Measurements from ENCODE around the gene SPATA21. TPM values are rescaled to one million over a fixed set of nuclear protein-coding genes. Genes with fewer than 3 reads are reported as not detected.
A peak's percentile ranks its signal among the peaks of the same experiment; 100 is the strongest.

Gene SPATA21
- total and polyA plus RNA-seq, 2 experiments from 2014 or later: 2.6 TPM; not detected in 1

- TF ChIP-seq, protein P1, sequence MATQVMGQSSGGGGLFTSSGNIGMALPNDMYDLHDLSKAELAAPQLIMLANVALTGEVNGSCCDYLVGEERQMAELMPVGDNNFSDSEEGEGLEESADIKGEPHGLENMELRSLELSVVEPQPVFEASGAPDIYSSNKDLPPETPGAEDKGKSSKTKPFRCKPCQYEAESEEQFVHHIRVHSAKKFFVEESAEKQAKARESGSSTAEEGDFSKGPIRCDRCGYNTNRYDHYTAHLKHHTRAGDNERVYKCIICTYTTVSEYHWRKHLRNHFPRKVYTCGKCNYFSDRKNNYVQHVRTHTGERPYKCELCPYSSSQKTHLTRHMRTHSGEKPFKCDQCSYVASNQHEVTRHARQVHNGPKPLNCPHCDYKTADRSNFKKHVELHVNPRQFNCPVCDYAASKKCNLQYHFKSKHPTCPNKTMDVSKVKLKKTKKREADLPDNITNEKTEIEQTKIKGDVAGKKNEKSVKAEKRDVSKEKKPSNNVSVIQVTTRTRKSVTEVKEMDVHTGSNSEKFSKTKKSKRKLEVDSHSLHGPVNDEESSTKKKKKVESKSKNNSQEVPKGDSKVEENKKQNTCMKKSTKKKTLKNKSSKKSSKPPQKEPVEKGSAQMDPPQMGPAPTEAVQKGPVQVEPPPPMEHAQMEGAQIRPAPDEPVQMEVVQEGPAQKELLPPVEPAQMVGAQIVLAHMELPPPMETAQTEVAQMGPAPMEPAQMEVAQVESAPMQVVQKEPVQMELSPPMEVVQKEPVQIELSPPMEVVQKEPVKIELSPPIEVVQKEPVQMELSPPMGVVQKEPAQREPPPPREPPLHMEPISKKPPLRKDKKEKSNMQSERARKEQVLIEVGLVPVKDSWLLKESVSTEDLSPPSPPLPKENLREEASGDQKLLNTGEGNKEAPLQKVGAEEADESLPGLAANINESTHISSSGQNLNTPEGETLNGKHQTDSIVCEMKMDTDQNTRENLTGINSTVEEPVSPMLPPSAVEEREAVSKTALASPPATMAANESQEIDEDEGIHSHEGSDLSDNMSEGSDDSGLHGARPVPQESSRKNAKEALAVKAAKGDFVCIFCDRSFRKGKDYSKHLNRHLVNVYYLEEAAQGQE (IDR thresholded peaks at IDR 0.05; ENCODE audit: unreplicated experiment): no peak
- TF ChIP-seq EZH2 (IDR thresholded peaks at IDR 0.05; ENCODE audit: low read depth, unreplicated experiment) (no peak), ETS1 (IDR thresholded peaks at IDR 0.05) (no peak)
Measured at GRCh38 chr1:16375521-16376340, 61.5 kb downstream of the SPATA21 start (continued).

GRCh38 chr1:16374266-16374665 is 63.0 kb downstream of the SPATA21 start:
- H3K4me1 ChIP-seq (ENCODE audit: insufficient read depth): peaks cover 44% of the 10 kb centered on the region
- Mint-ChIP-seq H3K4me1 (peaks cover 37% of the 10 kb centered on the region), H3K36me3 (ENCODE audit: low read depth) (peaks cover 19% of the 10 kb centered on the region; the same call in 2 of the 3 replicates), H3K27ac (no peak overlapping the region), H3K4me3 (no peak overlapping the region; the same call in 2 of the 3 replicates), H3K9me3 (no peaks in the 10 kb centered on the region), H3K27me3 (ENCODE audit: insufficient read depth, low read depth, poor library complexity) (peaks cover 7% of the 10 kb centered on the region)
- peak overlapping the region; percentile 78 for H3K27ac ChIP-seq (ENCODE audit: low read depth)
- no peaks in the 10 kb centered on the region for H3K36me3 ChIP-seq (ENCODE audit: insufficient read depth)
- H3K27me3 ChIP-seq (ENCODE audit: insufficient read depth): no peaks in the 10 kb centered on the region
- 0 out of 2 replicates have a peak, but pooled peaks cover 16% of the 10 kb centered on the region for H3F3A ChIP-seq (replicated peaks; ENCODE audit: low read depth)
- DNase-seq (ENCODE audit: low spot score) (no peak), ATAC-seq (no peak)
- H4K20me1 ChIP-seq (replicated peaks; ENCODE audit: insufficient read depth): peaks cover 83% of the 10 kb centered on the region
- no peak overlapping the region for H3K4me2 ChIP-seq
- no peaks in the 10 kb centered on the region for H3K9me2 ChIP-seq (ENCODE audit: insufficient read depth)
- peaks cover 100% of the 10 kb centered on the region for H3K79me2 ChIP-seq (replicated peaks; ENCODE audit: insufficient read depth)
- no peak overlapping the region for H3K4me3 ChIP-seq
- H2AFZ ChIP-seq: no peak overlapping the region
- TF ChIP-seq CREB1 (CRISPR knock-in tag; IDR thresholded peaks at IDR 0.05; ENCODE audit: low read depth) (no peak), EZH2phosphoT487 (IDR thresholded peaks at IDR 0.05; ENCODE audit: unreplicated experiment) (no peak), NANOG (IDR thresholded peaks at IDR 0.05; ENCODE audit: borderline replicate concordance) (no peak), ZNF331 (CRISPR knock-in tag; IDR thresholded peaks at IDR 0.05; ENCODE audit: low read depth) (no peak), STAT1 (IDR thresholded peaks at IDR 0.05; ENCODE audit: unreplicated experiment) (no peak), EZH2 (IDR thresholded peaks at IDR 0.05; ENCODE audit: low read depth, unreplicated experiment) (no peak), POLR2AphosphoS5 (IDR thresholded peaks at IDR 0.05; ENCODE audit: low read depth) (no peak), ZNF114 (CRISPR knock-in tag; IDR thresholded peaks at IDR 0.05) (no peak)
- TF ChIP-seq, protein P2, sequence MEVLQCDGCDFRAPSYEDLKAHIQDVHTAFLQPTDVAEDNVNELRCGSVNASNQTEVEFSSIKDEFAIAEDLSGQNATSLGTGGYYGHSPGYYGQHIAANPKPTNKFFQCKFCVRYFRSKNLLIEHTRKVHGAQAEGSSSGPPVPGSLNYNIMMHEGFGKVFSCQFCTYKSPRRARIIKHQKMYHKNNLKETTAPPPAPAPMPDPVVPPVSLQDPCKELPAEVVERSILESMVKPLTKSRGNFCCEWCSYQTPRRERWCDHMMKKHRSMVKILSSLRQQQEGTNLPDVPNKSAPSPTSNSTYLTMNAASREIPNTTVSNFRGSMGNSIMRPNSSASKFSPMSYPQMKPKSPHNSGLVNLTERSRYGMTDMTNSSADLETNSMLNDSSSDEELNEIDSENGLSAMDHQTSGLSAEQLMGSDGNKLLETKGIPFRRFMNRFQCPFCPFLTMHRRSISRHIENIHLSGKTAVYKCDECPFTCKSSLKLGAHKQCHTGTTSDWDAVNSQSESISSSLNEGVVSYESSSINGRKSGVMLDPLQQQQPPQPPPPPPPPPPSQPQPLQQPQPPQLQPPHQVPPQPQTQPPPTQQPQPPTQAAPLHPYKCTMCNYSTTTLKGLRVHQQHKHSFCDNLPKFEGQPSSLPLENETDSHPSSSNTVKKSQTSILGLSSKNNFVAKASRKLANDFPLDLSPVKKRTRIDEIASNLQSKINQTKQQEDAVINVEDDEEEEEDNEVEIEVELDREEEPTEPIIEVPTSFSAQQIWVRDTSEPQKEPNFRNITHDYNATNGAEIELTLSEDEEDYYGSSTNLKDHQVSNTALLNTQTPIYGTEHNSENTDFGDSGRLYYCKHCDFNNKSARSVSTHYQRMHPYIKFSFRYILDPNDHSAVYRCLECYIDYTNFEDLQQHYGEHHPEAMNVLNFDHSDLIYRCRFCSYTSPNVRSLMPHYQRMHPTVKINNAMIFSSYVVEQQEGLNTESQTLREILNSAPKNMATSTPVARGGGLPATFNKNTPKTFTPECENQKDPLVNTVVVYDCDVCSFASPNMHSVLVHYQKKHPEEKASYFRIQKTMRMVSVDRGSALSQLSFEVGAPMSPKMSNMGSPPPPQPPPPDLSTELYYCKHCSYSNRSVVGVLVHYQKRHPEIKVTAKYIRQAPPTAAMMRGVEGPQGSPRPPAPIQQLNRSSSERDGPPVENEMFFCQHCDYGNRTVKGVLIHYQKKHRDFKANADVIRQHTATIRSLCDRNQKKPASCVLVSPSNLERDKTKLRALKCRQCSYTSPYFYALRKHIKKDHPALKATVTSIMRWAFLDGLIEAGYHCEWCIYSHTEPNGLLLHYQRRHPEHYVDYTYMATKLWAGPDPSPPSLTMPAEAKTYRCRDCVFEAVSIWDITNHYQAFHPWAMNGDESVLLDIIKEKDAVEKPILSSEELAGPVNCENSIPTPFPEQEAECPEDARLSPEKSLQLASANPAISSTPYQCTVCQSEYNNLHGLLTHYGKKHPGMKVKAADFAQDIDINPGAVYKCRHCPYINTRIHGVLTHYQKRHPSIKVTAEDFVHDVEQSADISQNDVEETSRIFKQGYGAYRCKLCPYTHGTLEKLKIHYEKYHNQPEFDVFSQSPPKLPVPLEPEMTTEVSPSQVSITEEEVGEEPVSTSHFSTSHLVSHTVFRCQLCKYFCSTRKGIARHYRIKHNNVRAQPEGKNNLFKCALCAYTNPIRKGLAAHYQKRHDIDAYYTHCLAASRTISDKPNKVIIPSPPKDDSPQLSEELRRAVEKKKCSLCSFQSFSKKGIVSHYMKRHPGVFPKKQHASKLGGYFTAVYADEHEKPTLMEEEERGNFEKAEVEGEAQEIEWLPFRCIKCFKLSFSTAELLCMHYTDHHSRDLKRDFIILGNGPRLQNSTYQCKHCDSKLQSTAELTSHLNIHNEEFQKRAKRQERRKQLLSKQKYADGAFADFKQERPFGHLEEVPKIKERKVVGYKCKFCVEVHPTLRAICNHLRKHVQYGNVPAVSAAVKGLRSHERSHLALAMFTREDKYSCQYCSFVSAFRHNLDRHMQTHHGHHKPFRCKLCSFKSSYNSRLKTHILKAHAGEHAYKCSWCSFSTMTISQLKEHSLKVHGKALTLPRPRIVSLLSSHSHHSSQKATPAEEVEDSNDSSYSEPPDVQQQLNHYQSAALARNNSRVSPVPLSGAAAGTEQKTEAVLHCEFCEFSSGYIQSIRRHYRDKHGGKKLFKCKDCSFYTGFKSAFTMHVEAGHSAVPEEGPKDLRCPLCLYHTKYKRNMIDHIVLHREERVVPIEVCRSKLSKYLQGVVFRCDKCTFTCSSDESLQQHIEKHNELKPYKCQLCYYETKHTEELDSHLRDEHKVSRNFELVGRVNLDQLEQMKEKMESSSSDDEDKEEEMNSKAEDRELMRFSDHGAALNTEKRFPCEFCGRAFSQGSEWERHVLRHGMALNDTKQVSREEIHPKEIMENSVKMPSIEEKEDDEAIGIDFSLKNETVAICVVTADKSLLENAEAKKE (CRISPR knock-in tag; IDR thresholded peaks at IDR 0.05): no peak
